Right renal pelvis (tissue), 4 donors: Measurements from ENCODE around the gene DNMT3A. TPM values are rescaled to one million over a fixed set of nuclear protein-coding genes. Genes with fewer than 3 reads are reported as not detected.

ENCODE experiments used
- DNase-seq, 4 donors: peaks; one replicate each; pipeline ENCODE4 v3.0.0-alpha.2; 2013; ENCODE audit warnings: low read depth in 4 of 4, low spot score in 3 of 4, missing footprints in 1 of 4
- polyA plus RNA-seq, 4 donors: library from polyadenylated mRNA; unstranded; fragments of 120-200 nt; gene quantifications; one replicate each; pipeline ENCODE4 v1.2.1, GENCODE V29; 2013; ENCODE audit not compliant: insufficient read length in 4 of 4

DNMT3A gene
- polyA plus RNA-seq, 4 donors = 75.3 to 81.4 (median 77.6) TPM

- DNase-seq = no peak
Measured at GRCh38 chr2:25246558-25247290, 95.0 kb downstream of the DNMT3A start.

DNA sequence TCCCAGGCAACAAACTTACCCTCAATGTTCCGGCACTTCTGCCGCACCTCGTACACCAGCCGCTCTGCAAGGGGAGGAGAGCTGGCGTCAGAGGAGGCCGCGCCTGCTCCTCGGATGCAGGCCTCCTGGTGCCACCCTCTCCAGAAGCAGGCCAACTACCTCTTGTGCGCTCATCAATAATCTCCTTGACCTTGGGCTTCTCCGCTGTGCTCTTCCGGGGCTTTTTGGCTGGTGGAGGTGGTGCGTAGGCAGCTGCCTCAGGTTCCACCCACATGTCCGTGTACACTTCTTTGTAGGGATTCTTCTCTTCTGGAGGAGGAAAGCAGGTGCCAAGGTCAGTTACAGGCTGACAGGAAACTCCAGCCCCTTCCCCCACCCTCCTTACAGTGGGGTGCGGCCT lies 95.7 kb downstream of the DNMT3A start:
- no peak for DNase-seq

GRCh38 chr2:25245141-25245540 lies 96.6 kb downstream of the DNMT3A start:
- DNase-seq = no peak

DNA sequence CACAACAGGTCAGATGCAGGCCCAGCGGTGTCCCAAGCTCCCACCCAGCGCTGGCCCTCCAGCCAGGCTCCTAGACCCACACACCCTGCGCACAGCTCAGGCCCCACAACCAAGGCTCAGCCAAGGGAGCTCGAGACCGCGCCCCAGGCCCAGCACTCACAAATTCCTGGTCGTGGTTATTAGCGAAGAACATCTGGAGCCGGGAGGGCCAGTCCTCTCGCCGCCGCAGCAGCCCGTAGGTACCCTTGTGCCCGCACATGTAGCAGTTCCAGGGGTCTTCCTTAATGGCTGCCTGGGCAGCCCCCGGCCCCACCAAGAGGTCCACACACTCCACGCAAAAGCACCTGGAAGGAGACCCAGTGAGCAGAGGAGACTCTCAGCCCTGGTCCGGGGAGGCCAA lies 97.7 kb downstream of the DNMT3A start:
- no peak for DNase-seq

DNA sequence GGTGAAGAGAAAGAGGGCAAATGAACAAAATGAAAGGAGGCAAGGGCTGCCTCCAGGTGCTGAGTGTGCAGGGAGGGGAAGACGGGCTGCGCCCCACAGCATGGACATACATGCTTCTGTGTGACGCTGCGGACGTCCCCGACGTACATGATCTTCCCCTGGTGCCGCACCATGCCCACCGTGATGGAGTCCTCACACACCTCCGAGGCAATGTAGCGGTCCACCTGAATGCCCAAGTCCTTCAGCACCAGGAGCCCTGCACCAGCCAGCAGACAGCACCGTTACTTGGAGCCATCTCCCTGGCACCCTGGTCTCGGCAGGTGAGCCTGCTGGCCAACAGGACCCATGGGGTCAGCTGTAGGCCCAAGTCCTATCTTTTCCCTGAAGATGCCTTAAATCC lies 100.3 kb downstream of the DNMT3A start:
- no peak for DNase-seq

- no peak for DNase-seq
Measured at GRCh38 chr2:25240636-25241035, 101.1 kb downstream of the DNMT3A start.

DNA sequence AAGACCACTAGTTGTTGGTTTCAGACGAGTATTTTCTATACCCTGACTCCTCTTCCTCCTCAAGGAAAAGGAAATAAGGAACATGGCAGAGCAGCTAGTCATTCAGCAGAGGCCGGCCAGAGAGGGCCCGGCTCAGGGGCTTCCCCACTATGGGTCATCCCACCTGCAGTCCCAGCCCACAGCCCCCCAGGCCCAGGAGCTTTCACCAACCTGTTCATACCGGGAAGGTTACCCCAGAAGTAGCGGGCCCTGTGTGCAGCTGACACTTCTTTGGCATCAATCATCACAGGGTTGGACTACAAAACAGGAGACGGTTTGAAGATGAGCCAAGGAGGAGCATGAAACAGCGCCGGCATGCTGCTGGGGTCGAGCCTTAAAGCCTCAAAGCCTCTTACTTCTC lies 102.8 kb downstream of the DNMT3A start:
- no peak for DNase-seq

DNA sequence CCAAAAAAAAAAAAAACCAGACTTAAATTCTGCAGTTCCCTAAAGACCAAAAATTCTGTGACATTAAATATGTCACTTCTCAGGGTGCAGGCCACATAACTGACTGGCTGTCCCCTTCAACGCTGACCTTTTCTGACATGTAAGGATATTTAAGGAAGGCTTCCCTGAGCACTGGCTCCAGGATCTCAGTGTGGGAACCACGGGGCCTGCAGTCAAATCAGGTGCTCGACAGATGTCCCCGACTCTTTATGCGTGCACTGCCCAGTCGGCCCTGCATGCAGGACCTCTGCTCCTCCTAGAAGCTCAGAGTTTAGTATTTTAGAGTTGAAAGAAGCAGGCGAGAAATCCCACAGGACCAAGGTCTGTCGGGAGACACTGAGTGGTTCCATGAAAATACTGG lies 104.0 kb downstream of the DNMT3A start:
- DNase-seq = no peak

- DNase-seq = no peak
Measured at GRCh38 chr2:25236736-25237135, 105.0 kb downstream of the DNMT3A start.

GRCh38 chr2:25234738-25235137 lies 107.0 kb downstream of the DNMT3A start:
- no peak for DNase-seq

GRCh38 chr2:25233916-25234605 lies 107.7 kb downstream of the DNMT3A start:
- no peak for DNase-seq

GRCh38 chr2:25232248-25232825 lies 109.4 kb downstream of the DNMT3A start:
- no peak for DNase-seq

DNA sequence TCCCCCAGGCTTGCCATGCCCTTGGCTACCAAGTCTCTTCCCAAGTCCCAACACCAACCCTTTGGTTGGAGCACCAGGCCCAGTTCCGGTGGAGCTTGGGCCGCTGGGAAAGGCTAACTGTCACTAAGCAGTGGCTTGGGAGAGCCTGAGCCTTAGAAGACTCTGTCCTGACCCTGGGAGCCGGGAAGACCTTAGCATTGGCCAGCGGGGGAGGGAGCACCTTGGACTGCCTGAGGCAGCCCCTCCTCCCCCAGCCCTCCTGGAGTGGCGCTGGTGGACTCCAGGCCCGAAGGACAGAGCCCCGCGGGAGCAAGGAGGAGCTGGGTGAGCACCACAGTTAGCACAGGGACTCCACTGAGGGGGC lies 110.8 kb downstream of the DNMT3A start:
- DNase-seq = no peak

- DNase-seq = no peak
Measured at GRCh38 chr2:25230198-25230947, 111.4 kb downstream of the DNMT3A start.

GRCh38 chr2:25229279-25230197 lies 112.2 kb downstream of the DNMT3A start:
- no peak for DNase-seq

DNA sequence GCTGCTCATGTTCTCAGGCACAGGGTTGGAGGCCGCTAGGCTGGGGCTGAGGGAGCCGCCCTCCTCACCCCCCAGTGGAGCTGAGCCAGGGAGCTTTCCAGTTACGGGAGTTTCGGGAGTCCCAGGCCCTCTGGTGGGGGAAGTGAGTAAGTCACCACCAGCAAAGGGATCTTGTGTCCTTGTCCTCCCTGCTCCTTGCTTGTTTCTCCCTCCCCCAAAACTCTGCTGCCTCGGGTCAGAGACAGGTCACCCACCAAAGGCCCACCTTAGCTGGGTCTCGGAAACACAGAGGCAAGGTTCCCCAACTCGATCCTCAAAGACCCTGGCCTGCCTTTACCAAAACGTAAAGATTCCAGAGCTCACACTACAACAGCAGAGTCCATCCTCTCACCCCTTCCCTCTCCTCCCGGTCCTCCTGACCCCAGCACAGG lies 112.9 kb downstream of the DNMT3A start:
- DNase-seq = peak in 3 of 4 donors; percentile 56 to 65 (median 62)

DNA sequence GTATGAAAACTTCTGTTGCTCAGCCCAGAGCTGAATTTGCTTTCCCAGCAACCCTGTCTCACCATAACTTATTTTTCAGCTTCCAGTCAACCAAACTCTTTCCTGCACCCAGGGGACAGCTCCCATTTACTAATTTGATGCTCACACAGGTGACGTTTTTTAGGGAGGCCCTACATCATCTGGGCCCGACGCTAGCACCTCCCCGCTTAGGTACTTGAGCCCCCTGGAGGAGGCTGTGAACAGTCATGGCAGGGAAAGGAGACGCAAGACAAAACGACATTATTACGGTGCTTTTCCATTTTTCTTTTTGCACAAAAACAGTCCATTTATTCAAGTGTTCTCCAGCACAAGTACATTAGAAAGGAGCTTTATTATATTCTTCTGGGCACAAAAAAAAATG lies 114.1 kb downstream of the DNMT3A start:
- DNase-seq = no peak

- no peak for DNase-seq
Measured at GRCh38 chr2:25226827-25227226, 114.9 kb downstream of the DNMT3A start.

- DNase-seq = no peak
Measured at GRCh38 chr2:25222477-25223121, 119.1 kb downstream of the DNMT3A start.

GRCh38 chr2:25221579-25221978 lies 120.1 kb downstream of the DNMT3A start:
- DNase-seq = no peak
